ENCODE data around the gene MXD3. TPM values are rescaled to one million over a fixed set of nuclear protein-coding genes. Genes with fewer than 3 reads are reported as not detected.

The MXD3 gene
- total and polyA plus RNA-seq, 12 donors: 0.16 to 42.6 (median 3.6) TPM

DNA sequence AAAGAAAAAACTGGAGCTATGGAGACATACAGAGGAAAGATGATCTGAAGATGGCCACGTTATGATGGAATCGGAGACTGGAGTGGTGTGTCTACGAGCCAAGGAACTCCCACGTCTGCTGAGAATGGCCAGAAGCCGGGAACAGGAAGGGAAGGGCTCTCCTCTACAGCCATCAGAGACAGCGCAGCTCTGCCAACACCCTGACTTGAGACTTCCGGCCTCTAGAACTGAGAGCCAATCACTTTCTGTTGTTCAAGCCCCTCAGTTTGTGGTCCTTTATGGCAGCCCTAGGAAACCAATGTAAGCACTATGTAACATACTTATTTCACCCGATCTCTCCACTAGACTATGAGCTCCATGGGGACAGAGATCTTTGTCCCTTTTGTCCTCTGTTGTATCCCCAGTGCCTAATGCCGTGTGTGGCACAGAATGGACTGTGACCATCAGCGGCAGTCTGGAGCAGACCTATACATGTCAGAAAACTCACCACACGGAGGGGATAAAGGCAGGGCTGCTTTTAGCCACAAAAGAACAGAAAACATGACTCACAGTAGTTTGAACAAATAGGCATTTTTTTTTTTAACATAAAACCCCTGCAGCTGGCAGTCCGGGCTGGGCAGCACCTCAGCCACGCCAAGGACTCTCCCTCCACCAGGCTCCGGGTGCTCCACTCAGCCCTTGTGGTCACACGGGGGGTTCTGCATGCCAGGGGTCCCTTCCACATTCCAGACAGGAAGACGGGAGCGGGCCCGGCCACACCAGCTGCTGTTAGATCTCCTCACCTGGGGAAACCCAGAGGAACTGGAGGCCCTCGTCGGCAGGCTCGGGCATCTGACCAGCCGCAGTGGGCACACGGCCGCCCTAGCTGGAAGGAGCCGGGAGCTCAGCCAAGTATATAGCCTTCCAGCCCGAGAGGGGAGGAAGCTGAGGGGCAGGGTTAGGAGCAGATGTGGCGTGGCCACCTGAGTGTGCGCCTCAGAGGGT, 16.1 kb upstream of the MXD3 start:
- H3K27ac ChIP-seq: peak overlapping the region in 1 of 5 donors; percentile 16
- TF ChIP-seq POLR2A (IDR thresholded peaks at IDR 0.05): no peak
- TF ChIP-seq, protein P1, sequence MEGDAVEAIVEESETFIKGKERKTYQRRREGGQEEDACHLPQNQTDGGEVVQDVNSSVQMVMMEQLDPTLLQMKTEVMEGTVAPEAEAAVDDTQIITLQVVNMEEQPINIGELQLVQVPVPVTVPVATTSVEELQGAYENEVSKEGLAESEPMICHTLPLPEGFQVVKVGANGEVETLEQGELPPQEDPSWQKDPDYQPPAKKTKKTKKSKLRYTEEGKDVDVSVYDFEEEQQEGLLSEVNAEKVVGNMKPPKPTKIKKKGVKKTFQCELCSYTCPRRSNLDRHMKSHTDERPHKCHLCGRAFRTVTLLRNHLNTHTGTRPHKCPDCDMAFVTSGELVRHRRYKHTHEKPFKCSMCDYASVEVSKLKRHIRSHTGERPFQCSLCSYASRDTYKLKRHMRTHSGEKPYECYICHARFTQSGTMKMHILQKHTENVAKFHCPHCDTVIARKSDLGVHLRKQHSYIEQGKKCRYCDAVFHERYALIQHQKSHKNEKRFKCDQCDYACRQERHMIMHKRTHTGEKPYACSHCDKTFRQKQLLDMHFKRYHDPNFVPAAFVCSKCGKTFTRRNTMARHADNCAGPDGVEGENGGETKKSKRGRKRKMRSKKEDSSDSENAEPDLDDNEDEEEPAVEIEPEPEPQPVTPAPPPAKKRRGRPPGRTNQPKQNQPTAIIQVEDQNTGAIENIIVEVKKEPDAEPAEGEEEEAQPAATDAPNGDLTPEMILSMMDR (IDR thresholded peaks at IDR 0.05): no peak
- H3K4me3 ChIP-seq: no peak overlapping the region
- H3K9me3 ChIP-seq (replicated peaks in 1 of 3): no peaks in the 10 kb centered on the region
- intact Hi-C loops (cut with DNase I): no loop called here
- no peak for DNase-seq
- H3K27me3 ChIP-seq: no peaks in the 10 kb centered on the region
- no peaks in the 10 kb centered on the region for H3K4me1 ChIP-seq (replicated peaks in 1 of 2)
- peaks cover 0 to 32% of the 10 kb centered on the region in 2 donors for H3K36me3 ChIP-seq (replicated peaks in 1 of 2)
- WGBS, 4 donors: 76 to 82% (median 78%) methylated on average over 23 to 28 of the region's 28 CpGs

GRCh38 chr5:177325868-177326381, 14.2 kb upstream of the MXD3 start:
- Histone ChIP-seq H3K27me3 (no peaks in the 10 kb centered on the region), H3K9me3 (replicated peaks in 1 of 3) (no peaks in the 10 kb centered on the region), H3K4me3 (no peak overlapping the region), H3K36me3 (replicated peaks in 1 of 2) (peaks cover 0 to 15% of the 10 kb centered on the region in 2 donors), H3K27ac (no peak overlapping the region), H3K4me1 (replicated peaks in 1 of 2) (no peaks in the 10 kb centered on the region)
- intact Hi-C loops (cut with DNase I): no loop called here
- WGBS, 4 donors: 88 to 100% (median 95%) methylated on average over 1 of the region's 1 CpG
- TF ChIP-seq, protein P1 (IDR thresholded peaks at IDR 0.05): no peak
- no peak for TF ChIP-seq POLR2A (IDR thresholded peaks at IDR 0.05)
- no peak for DNase-seq

- 77 to 85% (median 83%) methylated on average over 7 of the region's 7 CpGs for WGBS, 4 donors
- DNase-seq: peak in 1 of 7 donors; percentile 35
- H3K4me1 ChIP-seq (replicated peaks in 1 of 2): no peaks in the 10 kb centered on the region
- no peaks in the 10 kb centered on the region for H3K36me3 ChIP-seq (replicated peaks in 1 of 2)
- no peaks in the 10 kb centered on the region for H3K27me3 ChIP-seq
- H3K27ac ChIP-seq: no peak overlapping the region
- TF ChIP-seq, protein P1 (IDR thresholded peaks at IDR 0.05): no peak
- TF ChIP-seq POLR2A (IDR thresholded peaks at IDR 0.05): no peak
- intact Hi-C loops (cut with DNase I): no loop called here
- H3K4me3 ChIP-seq: no peak overlapping the region
- no peaks in the 10 kb centered on the region for H3K9me3 ChIP-seq (replicated peaks in 1 of 3)
These were observed 9.2 kb upstream of the MXD3 start for GRCh38 chr5:177320879-177321278.

DNA sequence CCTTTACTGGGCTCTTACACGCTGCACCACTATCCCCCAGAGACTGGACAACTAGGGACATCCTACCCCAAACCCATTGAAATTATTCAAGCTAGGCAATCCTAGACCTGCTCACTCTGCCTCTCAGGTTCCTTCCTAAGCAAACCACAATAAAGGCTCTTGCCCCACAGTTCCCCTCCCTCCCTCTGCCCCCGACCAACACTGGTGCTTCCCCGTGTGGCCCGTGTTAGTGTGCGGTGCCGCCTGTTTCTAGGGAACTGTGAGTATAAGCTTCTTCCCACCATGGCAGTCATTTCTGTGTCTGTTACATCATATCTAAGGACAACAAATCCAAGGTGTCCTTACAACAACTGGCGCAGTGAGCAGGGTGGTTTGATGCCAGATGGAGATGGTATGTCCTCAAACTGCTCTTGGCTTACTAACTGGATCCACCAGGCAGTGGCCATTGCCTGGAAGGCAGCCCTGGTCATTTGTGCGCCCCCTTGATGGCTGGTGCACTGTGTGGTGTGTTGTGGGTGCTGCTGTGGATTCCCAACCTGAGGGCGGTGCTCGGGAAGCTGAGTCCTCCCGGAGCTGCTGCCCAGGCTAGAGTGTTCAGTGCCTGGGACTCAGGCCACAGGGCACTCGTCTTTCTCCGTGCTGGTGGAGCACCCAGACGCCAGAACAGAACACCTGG, 8.4 kb upstream of the MXD3 start:
- Histone ChIP-seq H3K9me3 (replicated peaks in 1 of 3) (no peaks in the 10 kb centered on the region), H3K27me3 (no peaks in the 10 kb centered on the region), H3K4me1 (replicated peaks in 1 of 2) (no peaks in the 10 kb centered on the region), H3K27ac (no peak overlapping the region), H3K36me3 (replicated peaks in 1 of 2) (no peaks in the 10 kb centered on the region), H3K4me3 (no peak overlapping the region)
- intact Hi-C loops (cut with DNase I): loop anchor here (5.0 to 10.0 kb wide), 3 partner anchors 65 to 137 kb away; partner anchors contain the start of gene SLC34A1 (in 1 of the 2)
- TF ChIP-seq POLR2A (IDR thresholded peaks at IDR 0.05): no peak
- TF ChIP-seq, protein P1 (IDR thresholded peaks at IDR 0.05): no peak
- DNase-seq: no peak
- 78 to 92% (median 89%) methylated on average over 7 to 14 of the region's 14 CpGs for WGBS, 4 donors

All from adrenal gland (tissue), 12 donors.